Measurements from ENCODE around the gene RHOC.

DNA sequence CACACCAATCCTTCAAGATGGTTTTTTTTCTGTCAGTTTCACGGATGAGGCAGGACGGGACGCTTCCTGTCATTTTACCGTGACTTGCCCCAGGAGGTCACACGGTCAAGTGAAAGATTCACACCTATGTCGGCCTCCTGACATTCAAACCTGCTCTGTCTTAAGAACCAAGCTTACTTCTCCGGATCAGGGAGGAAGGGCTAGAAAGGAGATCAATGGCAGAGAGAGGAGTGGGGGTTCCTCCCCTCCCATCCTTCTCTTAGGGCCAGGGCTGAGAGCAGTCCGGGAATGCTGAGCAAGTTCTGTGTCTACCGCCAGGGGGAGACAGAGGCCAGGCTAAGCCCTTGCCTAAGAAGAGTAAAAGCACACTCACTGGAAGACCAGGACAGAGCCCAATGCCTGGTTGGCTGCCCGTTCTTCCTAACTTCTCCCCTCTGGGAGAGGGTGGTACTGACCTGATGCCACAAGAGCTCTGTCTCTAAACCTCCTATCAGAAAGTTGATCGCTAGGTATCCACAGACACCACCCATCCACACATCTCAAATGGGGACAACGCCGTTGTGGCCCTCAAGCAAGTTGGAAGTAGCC lies 9.3 kb upstream of the RHOC start:
- TF ChIP-seq POLR2A (IDR thresholded peaks at IDR 0.05; ENCODE audit: low read depth, low read length) (no peak), POLR2AphosphoS5 (IDR thresholded peaks at IDR 0.05; ENCODE audit: low read depth, low read length) (no peak)
